Transverse colon (tissue), 4 donors: ENCODE results near the gene LARP4B. TPM values are rescaled to one million over a fixed set of nuclear protein-coding genes. Genes with fewer than 3 reads are reported as not detected.

Experiments
- DNase-seq: peaks from one replicate; pipeline ENCODE4 v3.0.0-alpha.2; 2019
- H3K27ac ChIP-seq, 4 donors: fragments of 200-600 bp; sonication (generic); 2 replicates each; pipeline ENCODE4 v1.5.1; 2016 to 2018; ENCODE audit warnings: inconsistent platforms in 4 of 4
- H3K27me3 ChIP-seq: fragments of 200-600 bp; sonication (generic); 2 replicates; pipeline ENCODE4 v1.5.1; 2017; ENCODE audit warnings: inconsistent platforms
- H3K36me3 ChIP-seq, 4 donors: fragments of 200-600 bp; sonication (generic); 2 replicates each; pipeline ENCODE4 v1.5.1; 2017 to 2019; ENCODE audit warnings: inconsistent platforms in 4 of 4
- H3K4me1 ChIP-seq, 4 donors: fragments of 200-600 bp; sonication (generic); 2 replicates each; pipeline ENCODE4 v1.5.1; 2017 to 2020; ENCODE audit warnings: inconsistent platforms in 4 of 4
- H3K4me3 ChIP-seq, 4 donors: fragments of 200-600 bp; sonication (generic); 1 replicate in 1 of 4; 2 replicates in 3 of 4; pipeline versions ENCODE4 v1.5.1 to v1.6.1; 2017 to 2019; ENCODE audit warnings: inconsistent platforms in 4 of 4
- H3K9me3 ChIP-seq, 2 donors: fragments of 200-600 bp; sonication (generic); 2 replicates each; pipeline ENCODE4 v1.5.1; 2017 to 2019; ENCODE audit warnings: inconsistent platforms in 2 of 2
- EP300 ChIP-seq: sonication (generic); formaldehyde crosslinking; IDR thresholded peaks from one replicate; pipeline ENCODE4 v1.6.1; 2017; ENCODE audit warnings: antibody characterized with exemption, low read depth
- POLR2A ChIP-seq: fragments of 450-650 bp; IDR thresholded peaks from one replicate; pipeline ENCODE4 v1.6.1; 2016; ENCODE audit warnings: antibody characterized with exemption, mild to moderate bottlenecking, moderate library complexity
- POLR2AphosphoS5 ChIP-seq, 3 donors: sonication (generic); formaldehyde crosslinking; IDR thresholded peaks; one replicate each; pipeline ENCODE4 v1.6.1; 2016; ENCODE audit warnings: antibody characterized with exemption in 3 of 3
- WGBS, 2 donors: methylation state at CpG; one replicate each; pipeline ENCODE4 v1.1.5; 2018; ENCODE audit warnings: low coverage in 1 of 2; 5-methylcytosine and 5-hydroxymethylcytosine counted together
- in situ Hi-C, 4 donors: fragments of 200-750 bp; cut with MboI; loops; one replicate each; pipeline versions ENCODE4 v1.15.0 to v1.15.1; 2017; ENCODE audit warnings: low sequenced_read_pairs in 3 of 4, low pct_ligation_motif_present in 1 of 4, low pct_unique_long_range_greater_than_20kb in 1 of 4
- intact Hi-C: fragments of 100-400 bp; cut with DNase I; formaldehyde crosslinking; loops from one replicate; pipeline ENCODE4 v1.15.1; 2023; ENCODE audit warnings: low total_unique reads
- total RNA-seq, 4 donors: library from RNA; depleted of rRNA; stranded (reverse); fragments of >200 nt; gene quantifications; one replicate each; pipeline ENCODE4 v1.1.0, GENCODE V29; 2016
- TF ChIP-seq, protein P1 (sequence below), 5 experiments: fragments of 200-600 bp in 3 of 5; fragments of 450-650 bp in 2 of 5; sonication (generic) in 3 of 5; IDR thresholded peaks; 1 replicate in 2 of 5; 2 replicates in 3 of 5; pipeline ENCODE4 v1.5.1; 2016 to 2017; ENCODE audit warnings: antibody characterized with exemption in 5 of 5, inconsistent platforms in 3 of 5, mild to moderate bottlenecking in 2 of 5, moderate library complexity in 1 of 5

Gene LARP4B
- total RNA-seq, 4 donors from 2014 or later = 89.2 to 148 (median 96.4) TPM

DNA sequence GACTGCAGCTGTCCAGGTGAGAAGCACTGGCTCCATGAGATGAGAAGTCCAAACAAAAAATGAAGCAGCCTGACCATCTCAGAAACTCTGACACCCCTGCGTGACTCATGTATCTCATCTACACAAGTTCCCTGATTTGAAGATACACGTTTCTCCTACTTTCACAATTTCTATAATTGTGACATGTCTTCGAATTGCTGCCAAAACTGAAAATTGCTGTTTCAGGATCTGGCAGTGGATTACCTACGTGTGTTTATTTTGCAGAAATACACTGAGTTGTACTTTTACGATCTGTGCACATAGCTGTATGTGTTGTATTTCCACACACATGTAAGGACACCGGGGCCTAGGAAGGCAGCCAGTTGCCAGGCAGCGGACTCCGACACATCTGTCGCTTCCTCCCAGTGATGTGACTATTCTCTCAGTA, 53.2 kb downstream of the LARP4B start:
- Histone ChIP-seq H3K4me3 (no peak overlapping the region), H3K9me3 (no peaks in the 10 kb centered on the region), H3K27ac (peak overlapping the region in 1 of 4 donors; percentile 4), H3K4me1 (peaks cover 0 to 4% (median 0%) of the 10 kb centered on the region in 4 donors), H3K27me3 (no peaks in the 10 kb centered on the region), H3K36me3 (peaks cover 0 to 20% (median 7%) of the 10 kb centered on the region in 4 donors)
- 73 to 77% methylated on average over 5 to 9 of the region's 9 CpGs for WGBS, 2 donors
- peak in 2 of 3 donors; percentile 7 to 25 for TF ChIP-seq POLR2AphosphoS5 (IDR thresholded peaks at IDR 0.05)
- TF ChIP-seq, protein P1, sequence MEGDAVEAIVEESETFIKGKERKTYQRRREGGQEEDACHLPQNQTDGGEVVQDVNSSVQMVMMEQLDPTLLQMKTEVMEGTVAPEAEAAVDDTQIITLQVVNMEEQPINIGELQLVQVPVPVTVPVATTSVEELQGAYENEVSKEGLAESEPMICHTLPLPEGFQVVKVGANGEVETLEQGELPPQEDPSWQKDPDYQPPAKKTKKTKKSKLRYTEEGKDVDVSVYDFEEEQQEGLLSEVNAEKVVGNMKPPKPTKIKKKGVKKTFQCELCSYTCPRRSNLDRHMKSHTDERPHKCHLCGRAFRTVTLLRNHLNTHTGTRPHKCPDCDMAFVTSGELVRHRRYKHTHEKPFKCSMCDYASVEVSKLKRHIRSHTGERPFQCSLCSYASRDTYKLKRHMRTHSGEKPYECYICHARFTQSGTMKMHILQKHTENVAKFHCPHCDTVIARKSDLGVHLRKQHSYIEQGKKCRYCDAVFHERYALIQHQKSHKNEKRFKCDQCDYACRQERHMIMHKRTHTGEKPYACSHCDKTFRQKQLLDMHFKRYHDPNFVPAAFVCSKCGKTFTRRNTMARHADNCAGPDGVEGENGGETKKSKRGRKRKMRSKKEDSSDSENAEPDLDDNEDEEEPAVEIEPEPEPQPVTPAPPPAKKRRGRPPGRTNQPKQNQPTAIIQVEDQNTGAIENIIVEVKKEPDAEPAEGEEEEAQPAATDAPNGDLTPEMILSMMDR (IDR thresholded peaks at IDR 0.05) = no peak
- intact Hi-C loops (no loop called here), in situ Hi-C loops (no loop called here)
- no peak for DNase-seq

DNA sequence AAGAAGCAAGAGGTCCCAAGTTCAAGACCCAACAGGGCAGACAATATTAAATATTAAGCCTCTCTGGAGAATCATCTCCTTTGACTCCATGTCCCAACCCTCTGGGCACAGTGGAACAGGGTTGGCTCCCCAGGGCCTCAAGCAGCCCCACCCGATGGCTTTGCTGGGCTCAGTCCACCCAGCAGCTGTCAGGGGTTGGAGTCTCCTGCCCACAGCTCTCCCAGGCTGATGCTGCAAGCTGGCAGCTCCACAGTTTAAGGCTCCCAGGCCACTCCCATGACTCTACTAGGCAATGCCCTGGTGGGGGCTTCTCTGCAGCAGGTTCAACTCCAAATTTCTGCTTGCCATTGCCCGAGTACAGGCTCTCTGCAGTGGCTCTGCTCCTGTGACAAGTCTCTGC, 55.1 kb downstream of the LARP4B start:
- WGBS, 2 donors = 92 to 100% methylated on average over 1 to 2 of the region's 2 CpGs
- no peak for DNase-seq
- Histone ChIP-seq H3K4me1 (peaks cover 0 to 4% (median 0%) of the 10 kb centered on the region in 4 donors), H3K36me3 (peaks cover 0 to 9% (median 2%) of the 10 kb centered on the region in 4 donors), H3K4me3 (no peak overlapping the region), H3K27ac (no peak overlapping the region), H3K9me3 (no peaks in the 10 kb centered on the region), H3K27me3 (no peaks in the 10 kb centered on the region)
- intact Hi-C loops = no loop called here
- in situ Hi-C loops = no loop called here
- TF ChIP-seq EP300 (no peak), POLR2AphosphoS5 (IDR thresholded peaks at IDR 0.05) (no peak), POLR2A (no peak)
- TF ChIP-seq, protein P1 (IDR thresholded peaks at IDR 0.05) = no peak

DNA sequence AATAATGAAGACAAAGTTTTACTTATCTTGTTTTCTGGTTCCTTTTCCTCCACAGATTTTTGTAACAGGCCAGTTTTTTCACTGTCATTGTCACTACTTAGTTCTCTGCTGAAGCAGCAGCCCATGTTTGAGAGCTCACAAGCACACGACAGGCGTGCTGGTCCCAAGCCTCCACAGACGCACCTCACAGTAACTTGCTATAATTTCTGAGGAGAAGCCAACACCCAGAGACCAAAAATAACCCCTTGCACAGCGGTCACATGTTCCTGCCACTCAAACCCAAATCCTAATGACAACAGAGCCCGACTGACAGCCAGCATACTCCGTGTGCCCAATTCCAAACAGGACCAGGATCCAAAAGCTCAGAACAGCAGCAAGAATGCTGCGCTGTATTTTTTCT, 58.5 kb downstream of the LARP4B start:
- no peaks in the 10 kb centered on the region for H3K27me3 ChIP-seq
- 92 to 95% methylated on average over 6 to 7 of the region's 7 CpGs for WGBS, 2 donors
- H3K9me3 ChIP-seq = no peaks in the 10 kb centered on the region
- no peak overlapping the region for H3K4me3 ChIP-seq
- no peak overlapping the region for H3K27ac ChIP-seq
- no peak for DNase-seq
- TF ChIP-seq POLR2AphosphoS5 (IDR thresholded peaks at IDR 0.05) = no peak
- TF ChIP-seq EP300 = no peak
- no peak for TF ChIP-seq POLR2A
- in situ Hi-C loops (no loop called here), intact Hi-C loops (no loop called here)
- peaks cover 0 to 3% (median 0%) of the 10 kb centered on the region in 4 donors for H3K36me3 ChIP-seq
- H3K4me1 ChIP-seq = no peaks in the 10 kb centered on the region

DNA sequence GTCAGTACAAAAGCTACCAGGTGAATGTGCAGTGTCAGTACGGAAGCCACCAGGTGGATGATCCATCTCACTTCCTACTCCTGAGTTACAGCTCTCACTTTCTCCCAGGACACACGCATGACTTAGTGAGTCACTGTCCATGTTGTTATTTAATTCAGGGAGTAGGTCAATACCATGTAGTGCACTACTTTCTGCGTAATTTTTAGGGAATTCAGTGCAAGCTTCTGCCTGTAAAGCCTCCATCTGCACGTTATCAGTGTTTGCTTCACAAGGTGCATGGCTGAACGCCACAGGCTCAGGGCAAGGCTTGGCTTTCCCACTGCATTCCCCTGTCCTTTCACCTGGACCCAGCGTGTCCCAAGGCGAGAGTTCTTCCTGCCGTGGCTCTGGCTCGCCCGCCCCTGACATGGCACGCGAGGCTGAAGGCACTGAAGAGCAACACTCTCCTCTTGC, 59.5 kb downstream of the LARP4B start:
- TF ChIP-seq, protein P1 (IDR thresholded peaks at IDR 0.05) = no peak
- no peak for TF ChIP-seq POLR2A
- no peak for TF ChIP-seq POLR2AphosphoS5 (IDR thresholded peaks at IDR 0.05)
- no peak for TF ChIP-seq EP300
- Histone ChIP-seq H3K9me3 (no peaks in the 10 kb centered on the region), H3K4me1 (no peaks in the 10 kb centered on the region), H3K27me3 (no peaks in the 10 kb centered on the region), H3K36me3 (no peaks in the 10 kb centered on the region), H3K27ac (no peak overlapping the region), H3K4me3 (no peak overlapping the region)
- intact Hi-C loops (no loop called here), in situ Hi-C loops (no loop called here)
- 89 to 93% methylated on average over 3 to 12 of the region's 12 CpGs for WGBS, 2 donors
- DNase-seq = no peak
